GM21367 (cell line): ENCODE results near the gene PTPN2.
"Not testable (repeated sequence)": the region's sequence is repeated elsewhere in the genome, so short reads cannot be mapped to it uniquely, and the experiment has no call there.

ENCODE experiments used
- ATAC-seq: cut with Tn5 transposase; IDR thresholded peaks from one replicate; pipeline ENCODE4 v1.9.1; 2021; ENCODE audit not compliant: unreplicated experiment

Gene PTPN2

GRCh38 chr18:12883684-12884405, at the start of gene PTPN2:
PTPN2 (minus strand) TSS chr18:12884237; CDS start chr18:12884141, 96 bp downstream.
- ATAC-seq = peak; percentile 54

- ATAC-seq = no peak
These were observed 49.3 kb upstream of the PTPN2 start for GRCh38 chr18:12933327-12933726.

- no peak for ATAC-seq
These were observed 46.9 kb upstream of the PTPN2 start for GRCh38 chr18:12930908-12931307.

DNA sequence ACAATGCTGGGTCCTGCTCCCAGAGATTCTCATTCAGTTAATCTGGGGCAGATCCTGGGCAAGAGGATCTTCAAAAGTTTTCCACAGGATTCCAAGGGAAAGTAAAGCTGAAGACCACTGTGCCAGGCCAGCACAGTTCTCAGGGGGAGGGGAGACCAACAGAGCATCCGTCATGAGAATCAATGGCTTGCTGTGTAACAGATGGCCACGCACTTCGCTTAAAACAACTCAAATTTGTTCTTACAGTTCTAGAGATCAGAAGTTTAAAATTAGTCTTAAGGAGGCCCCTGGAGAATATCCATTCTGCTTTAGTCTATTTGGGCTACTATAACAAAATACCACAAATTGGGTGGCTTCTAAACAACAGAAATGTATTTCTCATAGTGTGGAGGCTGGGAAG, 46.3 kb upstream of the PTPN2 start:
- no peak for ATAC-seq

DNA sequence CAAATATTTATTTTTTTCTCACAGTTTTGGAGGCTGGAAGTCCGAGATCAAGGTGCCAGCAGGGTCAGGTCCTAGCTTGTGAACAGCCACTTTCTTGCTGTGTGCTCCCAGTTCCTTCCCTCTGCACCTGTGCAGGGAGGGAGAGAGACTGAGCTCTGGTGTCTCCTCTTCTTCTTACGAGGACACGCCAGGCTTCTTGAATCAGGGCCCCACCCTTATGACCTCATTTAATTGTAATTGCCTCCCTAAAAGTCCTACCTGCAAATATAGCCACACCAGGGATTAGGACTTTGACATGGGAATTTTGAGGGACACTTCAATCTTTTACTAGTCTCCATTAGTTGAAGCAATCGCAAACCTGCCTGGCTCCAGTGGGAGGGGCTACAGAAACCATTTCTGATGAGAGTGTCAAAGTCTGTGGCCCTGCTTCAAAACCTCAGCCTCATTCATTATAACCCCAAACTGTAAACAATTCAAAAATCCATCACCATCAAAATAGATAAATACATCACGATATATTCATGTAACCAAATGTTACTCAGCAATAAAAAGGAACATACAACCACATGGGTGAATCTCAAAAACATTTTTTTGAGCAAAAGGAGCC, 45.5 kb upstream of the PTPN2 start:
- ATAC-seq = no peak

DNA sequence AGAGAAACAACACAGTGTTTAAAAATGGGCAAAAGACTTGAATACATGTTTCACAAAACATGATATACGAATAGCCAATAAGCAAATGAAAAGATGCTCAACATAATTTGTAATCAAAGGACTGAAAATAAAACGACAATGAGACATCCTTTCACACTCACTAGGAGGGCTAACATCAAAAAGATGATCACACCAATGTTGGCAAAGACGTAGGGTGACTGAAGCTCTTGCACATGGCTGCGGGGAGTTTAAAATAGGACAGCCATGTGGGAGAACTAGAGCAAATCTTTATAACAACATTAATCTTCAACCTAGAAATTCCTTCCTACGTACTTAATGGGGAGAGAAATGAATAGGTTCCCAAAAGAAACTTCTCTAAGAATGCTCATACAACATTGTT, 44.6 kb upstream of the PTPN2 start:
- ATAC-seq = no peak

DNA sequence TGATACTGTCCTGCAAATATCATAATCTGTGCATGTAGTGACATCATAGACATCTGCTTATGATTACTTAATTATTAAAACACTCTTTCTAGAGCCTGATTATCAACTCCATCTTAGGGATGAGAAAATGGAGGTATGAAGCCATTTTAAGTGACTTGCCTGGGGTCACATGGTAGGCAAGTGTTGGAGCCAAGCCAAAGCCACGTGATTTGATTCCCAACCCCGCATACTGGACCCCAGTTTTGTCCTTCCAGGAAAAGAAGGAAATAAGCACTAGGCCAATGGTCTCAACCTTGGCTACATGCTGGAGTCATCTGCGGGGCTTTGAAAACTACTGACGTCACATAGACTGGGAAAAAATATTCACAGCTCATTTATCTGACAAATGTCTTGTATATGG, 44.2 kb upstream of the PTPN2 start:
- ATAC-seq = no peak

DNA sequence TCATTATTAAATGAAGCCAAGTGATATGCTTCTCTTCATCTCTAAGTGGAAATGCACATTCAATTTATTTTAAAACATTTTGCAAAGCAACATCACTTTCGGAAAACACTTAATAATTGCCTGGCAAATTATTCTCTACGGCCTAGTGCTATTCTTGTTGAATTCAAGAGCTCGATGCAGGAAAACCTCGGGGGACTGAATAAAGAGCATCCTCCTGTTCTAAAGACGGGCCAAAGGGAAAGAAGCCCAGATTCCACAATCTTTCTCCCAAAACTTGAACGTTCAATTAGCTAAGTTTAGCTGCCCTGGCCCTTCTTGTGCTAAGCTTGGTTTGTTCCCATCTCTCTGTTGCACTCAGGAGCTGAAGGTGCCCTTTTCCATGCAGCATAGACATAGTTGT, 40.6 kb upstream of the PTPN2 start:
- no peak for ATAC-seq

GRCh38 chr18:12922266-12922665, 38.2 kb upstream of the PTPN2 start:
- ATAC-seq = no peak

- ATAC-seq = peak; percentile 60
These were observed 37.1 kb upstream of the PTPN2 start for GRCh38 chr18:12921178-12921577.

DNA sequence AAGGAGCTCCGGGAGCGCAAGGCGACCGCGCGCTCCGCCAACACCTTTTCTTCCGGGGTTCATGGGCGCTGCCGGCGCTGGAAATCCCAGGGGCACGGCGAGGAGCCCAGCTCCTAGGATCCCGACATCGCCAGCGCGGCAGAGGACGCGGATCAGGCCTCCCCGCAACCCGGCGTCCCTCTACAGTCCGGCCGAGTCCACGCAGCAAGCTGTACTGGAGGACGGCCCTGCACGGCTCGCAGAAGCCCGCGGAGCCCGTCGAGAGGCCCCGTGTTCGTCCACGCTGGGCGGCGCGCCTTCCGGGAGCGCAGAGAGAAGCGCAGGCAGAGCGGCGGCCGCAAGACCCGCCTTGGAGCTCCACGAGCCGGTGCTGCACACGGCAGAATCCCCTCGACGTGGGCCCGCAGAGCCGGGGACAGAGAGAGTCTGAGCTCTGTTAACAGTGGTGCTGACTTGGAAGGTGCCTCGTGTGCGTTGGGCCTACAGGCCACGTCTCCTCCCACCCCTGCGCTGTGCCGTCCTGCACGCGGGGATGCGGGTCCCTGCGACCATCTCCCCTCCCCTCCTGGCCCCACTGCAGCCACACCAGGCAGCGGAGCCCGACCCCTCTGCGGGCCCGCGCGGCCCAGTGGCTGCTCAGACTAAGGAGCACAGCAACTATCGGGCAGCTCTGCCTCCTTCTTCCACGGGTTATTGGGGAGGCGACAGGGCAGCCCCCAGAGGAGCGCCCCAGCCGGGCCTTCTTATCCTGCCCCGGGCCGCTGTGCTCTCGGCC, 28.1 kb upstream of the PTPN2 start:
- ATAC-seq = no peak

DNA sequence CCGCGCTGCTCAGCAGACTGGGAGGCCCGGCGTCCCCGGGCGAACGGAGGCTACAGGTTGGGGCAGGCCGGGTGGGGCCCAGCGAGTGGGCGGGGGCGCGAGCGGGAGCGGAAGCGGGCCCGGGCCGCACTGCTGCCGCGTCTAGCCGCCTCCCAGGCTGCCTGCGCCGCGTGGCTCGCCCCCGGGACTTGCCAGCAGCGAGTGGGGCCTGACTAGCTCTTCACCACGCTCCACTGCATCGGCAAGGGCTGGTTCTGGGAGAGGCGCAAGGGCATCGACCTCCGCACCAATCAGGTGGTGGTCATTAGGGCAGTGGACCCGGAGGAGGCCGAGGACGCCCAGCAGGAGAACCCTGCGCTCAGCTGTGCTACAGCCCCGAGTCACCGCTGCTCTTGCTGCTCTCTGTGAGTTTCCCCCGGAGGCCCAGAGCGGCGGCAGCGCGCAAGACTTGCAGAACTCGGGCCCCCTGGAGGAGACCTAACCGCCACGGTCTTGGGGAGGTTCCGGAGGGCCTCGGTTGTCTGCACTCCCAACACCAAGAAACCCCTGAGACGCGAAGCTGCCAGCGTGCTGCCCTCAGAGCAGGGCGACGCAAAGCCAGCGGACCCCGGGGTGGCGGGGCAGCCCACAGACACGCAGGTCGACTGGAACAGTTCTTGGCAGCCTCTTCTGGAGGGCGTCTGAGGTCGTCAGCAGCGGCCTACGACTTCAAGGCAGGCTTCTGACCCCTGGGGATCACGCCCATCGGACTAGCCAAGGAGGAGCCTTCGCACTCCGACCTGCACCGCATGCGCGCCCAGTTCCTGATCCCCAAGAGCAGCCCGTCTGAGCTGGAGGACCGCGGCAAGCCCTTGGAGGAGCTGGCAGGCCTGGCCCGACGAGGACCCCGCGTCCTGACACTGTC, 27.2 kb upstream of the PTPN2 start:
- ATAC-seq = no peak

DNA sequence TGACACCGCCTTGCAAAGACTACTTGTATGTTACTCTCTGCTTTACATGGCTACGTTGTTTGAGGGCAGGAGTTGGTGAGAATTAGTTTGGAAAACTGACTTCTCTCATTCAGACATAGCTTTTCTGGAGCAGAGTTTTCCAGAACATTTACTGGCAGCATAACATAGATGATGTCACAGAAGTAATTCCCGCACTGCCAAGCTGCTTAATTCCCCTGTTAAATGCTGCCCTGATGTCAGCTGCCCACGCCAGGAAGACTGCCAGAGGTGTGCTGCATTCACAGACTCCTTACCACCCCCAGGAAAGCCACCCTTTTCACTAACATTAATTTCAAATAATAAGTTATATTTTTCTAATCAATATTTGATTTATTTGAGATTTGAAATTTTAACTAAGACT, 24.7 kb upstream of the PTPN2 start:
- no peak for ATAC-seq

DNA sequence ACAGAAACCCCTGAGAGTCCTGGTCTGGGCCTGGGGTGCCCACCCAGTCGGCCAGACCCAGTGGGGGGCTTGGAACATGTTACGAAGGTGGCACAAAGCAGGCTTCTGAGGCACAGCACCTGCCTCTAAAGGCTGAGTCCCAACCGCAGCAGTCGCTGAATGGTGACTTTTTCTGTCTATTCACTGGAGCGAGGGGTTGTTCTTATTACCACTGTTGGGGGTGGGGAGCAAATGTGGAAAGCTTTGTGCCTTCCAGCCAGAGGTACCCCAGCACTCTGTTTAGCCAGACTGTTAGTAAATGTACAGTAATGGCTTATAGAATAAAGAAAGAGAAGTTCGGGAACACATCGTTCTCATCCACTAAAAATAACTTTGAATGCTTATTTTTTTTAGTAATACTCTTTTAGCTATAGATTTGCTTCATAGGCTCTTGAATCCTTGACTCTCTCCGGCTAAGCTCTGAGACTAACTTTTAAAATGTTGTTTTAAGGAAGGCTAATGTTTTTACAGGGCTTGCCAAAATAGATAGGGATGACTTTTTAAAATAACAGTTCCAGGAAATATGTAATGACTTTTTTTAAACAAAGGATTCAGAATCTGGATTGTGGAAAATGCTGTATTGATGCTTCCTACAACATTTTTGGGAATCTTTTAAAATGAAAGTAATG, 23.4 kb upstream of the PTPN2 start:
- ATAC-seq = no peak

DNA sequence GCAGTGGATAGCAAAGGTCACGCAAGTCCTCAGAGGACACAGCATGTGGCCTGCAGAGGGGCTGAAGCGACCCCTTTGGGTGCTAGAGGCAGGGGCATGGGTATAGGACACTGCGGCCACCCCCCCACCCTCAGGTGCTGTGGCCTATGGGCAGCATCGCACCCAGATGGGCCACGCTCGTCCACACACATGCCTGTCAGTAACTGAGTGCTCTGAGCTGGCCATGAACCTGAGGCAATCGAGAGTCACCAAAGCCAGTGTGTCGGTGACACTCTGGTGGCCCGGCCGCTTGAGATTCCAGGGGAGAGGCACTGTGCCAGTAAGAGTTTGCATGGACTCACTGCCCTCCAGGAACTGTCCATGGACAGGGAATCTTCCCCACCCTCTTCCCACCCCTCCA, 22.7 kb upstream of the PTPN2 start:
- no peak for ATAC-seq

DNA sequence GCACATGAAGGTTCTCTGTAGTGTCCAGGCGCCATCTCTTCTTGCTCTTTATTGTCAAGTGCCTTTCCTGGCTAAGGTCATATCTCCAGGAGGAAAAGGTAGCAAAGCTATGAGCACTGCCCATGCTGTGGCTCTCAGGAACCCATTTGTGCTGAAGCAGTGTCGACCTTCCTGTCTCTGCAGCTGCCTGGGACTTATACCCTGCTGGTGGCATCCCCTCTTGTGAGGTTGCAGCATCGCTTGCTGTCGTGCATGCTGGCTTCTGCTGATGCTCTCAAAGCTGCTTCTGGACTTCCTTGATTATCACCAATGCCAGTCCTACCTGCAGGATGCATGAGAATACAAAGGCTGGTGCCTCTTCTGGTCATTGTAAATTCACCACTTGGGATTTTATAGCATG, 22.1 kb upstream of the PTPN2 start:
- no peak for ATAC-seq

DNA sequence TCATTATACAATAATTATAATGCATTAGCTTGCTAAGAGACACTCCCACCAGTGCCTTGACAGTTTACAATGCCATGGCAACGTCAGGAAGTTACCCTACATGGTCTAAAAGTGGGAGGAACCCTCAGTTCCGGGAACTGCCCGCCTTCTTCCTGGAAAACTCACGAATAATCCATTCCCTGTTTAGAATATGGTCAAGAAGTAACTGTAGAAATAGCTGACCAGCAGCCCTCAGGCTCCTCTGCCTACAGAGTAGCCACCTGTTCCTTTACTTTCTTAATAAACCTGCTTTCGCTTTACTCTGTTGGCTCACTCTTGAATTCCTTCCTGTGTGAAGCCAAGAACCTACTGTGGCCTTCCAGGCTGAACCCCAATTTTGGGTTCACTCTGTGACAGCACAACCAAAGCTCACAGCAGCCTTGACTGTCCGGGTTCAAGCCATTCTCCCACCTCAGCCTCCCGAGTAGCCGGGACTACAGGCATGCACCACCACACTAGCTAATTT, 20.0 kb upstream of the PTPN2 start:
- no peak for ATAC-seq

GRCh38 chr18:12901208-12901607, 17.2 kb upstream of the PTPN2 start:
- ATAC-seq = not testable (repeated sequence)

DNA sequence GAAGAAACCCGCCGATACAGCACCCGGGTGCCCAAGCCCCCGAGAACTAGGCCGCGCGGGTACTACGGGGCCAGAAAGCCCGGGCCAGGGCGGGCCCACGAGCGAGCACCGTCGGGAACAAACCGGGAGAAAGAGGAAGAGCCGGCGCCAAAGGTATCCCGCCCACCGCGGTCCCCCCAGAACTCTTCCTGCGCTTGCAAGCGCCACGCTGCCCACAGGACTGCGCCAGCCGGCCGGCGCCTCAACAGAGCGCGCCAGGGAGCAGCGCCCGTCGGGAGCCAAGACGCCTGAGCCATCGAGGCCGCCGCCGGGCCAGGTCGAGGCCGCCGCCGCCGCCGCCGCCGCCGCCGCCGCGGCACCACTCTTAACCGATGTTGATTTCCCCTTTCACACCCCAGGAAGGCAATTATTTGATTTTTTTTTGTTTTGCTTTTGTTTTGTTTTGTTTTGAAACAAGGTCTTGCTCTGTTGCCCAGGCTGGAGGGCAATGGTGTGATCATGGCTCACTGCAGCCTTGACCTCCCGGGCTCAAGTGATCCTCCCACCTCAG, 12.8 kb upstream of the PTPN2 start:
- ATAC-seq = not testable (repeated sequence)

DNA sequence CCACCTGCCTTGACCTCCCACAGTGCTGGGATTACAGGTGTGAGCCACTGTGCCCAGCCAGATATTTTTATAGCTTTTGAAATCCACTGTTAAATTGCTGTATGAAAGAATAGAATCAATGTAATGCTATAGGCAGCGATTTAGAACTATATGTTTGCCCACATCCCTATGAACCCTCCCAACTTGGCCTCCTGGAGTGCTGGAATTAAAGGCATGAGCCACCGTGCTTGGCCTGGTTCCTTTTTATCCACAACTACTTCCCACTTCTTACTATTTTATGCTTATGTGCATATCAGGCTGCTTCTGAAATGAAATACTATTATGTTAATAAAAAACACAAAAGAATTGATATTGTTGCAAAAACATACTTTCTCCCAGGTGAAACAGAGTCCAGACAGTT, 11.6 kb upstream of the PTPN2 start:
- no peak for ATAC-seq
